Adrenal gland (tissue), 12 donors: Measurements from ENCODE around the gene MIER1. TPM values are rescaled to one million over a fixed set of nuclear protein-coding genes. Genes with fewer than 3 reads are reported as not detected.
A peak's percentile ranks its signal among the peaks of the same experiment; 100 is the strongest.
"Not testable (repeated sequence)": the region's sequence is repeated elsewhere in the genome, so short reads cannot be mapped to it uniquely, and the experiment has no call there.

ENCODE experiments used
- DNase-seq, 7 donors: peaks; one replicate each; pipeline ENCODE4 v3.0.0-alpha.2; 2019 to 2020
- H3K27ac ChIP-seq, 5 donors: fragments of 200-600 bp; sonication (generic) in 4 of 5; 1 replicate in 3 of 5; 2 replicates in 2 of 5; pipeline versions ENCODE4 v1.5.1 to v1.8.0; 2016 to 2020; ENCODE audit warnings: mild to moderate bottlenecking in 1 of 5
- H3K27me3 ChIP-seq: fragments of 200-600 bp; 2 replicates; pipeline ENCODE4 v1.8.0; 2021
- H3K36me3 ChIP-seq, 2 donors: fragments of 200-600 bp; replicated peaks in 1 of 2; 1 replicate in 1 of 2; 2 replicates in 1 of 2; pipeline versions ENCODE4 v1.5.1 to v1.8.0; 2018 to 2022
- H3K4me1 ChIP-seq, 2 donors: fragments of 200-600 bp; replicated peaks in 1 of 2; 1 replicate in 1 of 2; 2 replicates in 1 of 2; pipeline versions ENCODE4 v1.5.1 to v1.8.0; 2018 to 2021
- H3K4me3 ChIP-seq, 4 donors: fragments of 200-600 bp; sonication (generic) in 3 of 4; one replicate each; pipeline ENCODE4 v1.5.1; 2016 to 2018
- H3K9me3 ChIP-seq, 3 donors: fragments of 200-600 bp; sonication (generic) in 1 of 3; replicated peaks in 1 of 3; 1 replicate in 2 of 3; 2 replicates in 1 of 3; pipeline versions ENCODE4 v1.5.1 to v1.8.0; 2016 to 2021
- POLR2A ChIP-seq, 2 donors: fragments of 450-650 bp; IDR thresholded peaks; one replicate each; pipeline ENCODE4 v1.6.1; 2017; ENCODE audit warnings: antibody characterized with exemption in 2 of 2, mild to moderate bottlenecking in 2 of 2, moderate library complexity in 1 of 2
- WGBS, 4 donors: extraction: QIAGEN DNeasy Blood & Tissue Kit in 2 of 4; methylation state at CpG; one replicate each; pipeline versions ENCODE4 v1.1.5 to v1.1.7; 2013 to 2017; 5-methylcytosine and 5-hydroxymethylcytosine counted together
- intact Hi-C, 2 donors: fragments of 100-400 bp; cut with DNase I; formaldehyde crosslinking; loops; one replicate each; pipeline versions ENCODE4 v1.14.1 to v1.15.0; 2022 to 2023
- polyA plus RNA-seq, 3 donors: library from polyadenylated mRNA; stranded (reverse); fragments of 200-250 nt in 2 of 3; fragments of 350-450 nt in 1 of 3; fragmentation: Illumina TruSeq in 1 of 3; extraction: RNeasy Lipid Tissue Mini Kit (QIAGEN cat#74804) in 1 of 3; gene quantifications; one replicate each; pipeline ENCODE4 v1.2.3, GENCODE V29; 2013 to 2014
- total RNA-seq, 9 donors: library from RNA; depleted of rRNA in 4 of 9; stranded (reverse); fragments of >200 nt in 4 of 9; fragments of 120-200 nt in 1 of 9; fragmentation: NEBNext Ultra II Directional in 1 of 9; extraction: Animal tissue kit (Norgen Biotek cat#: 25700) in 1 of 9; gene quantifications; one replicate each; pipeline versions ENCODE4 v1.1.0 to v1.2.4, GENCODE V29; 2013 to 2023
- TF ChIP-seq, protein P1 (sequence below), 6 experiments: fragments of 450-650 bp in 4 of 6; fragments of 200-600 bp in 2 of 6; sonication (generic) in 1 of 6; IDR thresholded peaks; 1 replicate in 5 of 6; 2 replicates in 1 of 6; pipeline versions ENCODE4 v1.5.1 to v1.8.0; 2016 to 2021; ENCODE audit warnings: antibody characterized with exemption in 6 of 6, mild to moderate bottlenecking in 2 of 6, moderate library complexity in 1 of 6
- donor health status: healthy with polysubstance abuse.
- donor health status: Bipolar disorder and iron deficiency.
- donor health status: DM: yes; HTN: yes; CAD: no.
- donor health status: DM: no; HTN: no; CAD: no.
- donor health status: DM: no; HTN: no; CAD: no.
- donor health status: DM: yes; HTN: yes; CAD: no.

MIER1 gene
- total and polyA plus RNA-seq, 12 donors = 13.0 to 62.9 (median 37.3) TPM

DNA sequence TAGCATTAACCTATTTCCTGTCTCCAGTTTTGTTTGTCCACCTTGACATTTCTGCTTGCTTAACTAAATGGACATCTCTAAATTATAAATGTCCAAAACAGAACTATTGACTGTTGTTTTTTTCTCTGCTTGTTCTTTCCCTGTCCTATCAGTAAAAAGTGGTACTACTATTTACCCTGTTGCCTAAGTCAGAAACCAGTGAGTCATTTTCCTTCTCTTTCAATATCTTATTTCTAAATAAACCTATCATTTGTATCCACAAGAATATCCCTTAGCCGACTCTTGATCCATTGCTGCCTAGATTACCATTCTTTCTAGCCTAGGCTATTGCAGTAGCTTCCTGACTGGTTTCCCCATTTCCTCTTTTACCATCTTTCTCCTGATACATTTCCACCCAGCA is 22.5 kb downstream of the MIER1 start:
- peaks cover 16 to 49% of the 10 kb centered on the region in 2 donors for H3K4me1 ChIP-seq
- 36 to 64% (median 47%) methylated on average over 1 of the region's 1 CpG for WGBS, 4 donors
- TF ChIP-seq POLR2A (IDR thresholded peaks at IDR 0.05) = no peak
- TF ChIP-seq, protein P1, sequence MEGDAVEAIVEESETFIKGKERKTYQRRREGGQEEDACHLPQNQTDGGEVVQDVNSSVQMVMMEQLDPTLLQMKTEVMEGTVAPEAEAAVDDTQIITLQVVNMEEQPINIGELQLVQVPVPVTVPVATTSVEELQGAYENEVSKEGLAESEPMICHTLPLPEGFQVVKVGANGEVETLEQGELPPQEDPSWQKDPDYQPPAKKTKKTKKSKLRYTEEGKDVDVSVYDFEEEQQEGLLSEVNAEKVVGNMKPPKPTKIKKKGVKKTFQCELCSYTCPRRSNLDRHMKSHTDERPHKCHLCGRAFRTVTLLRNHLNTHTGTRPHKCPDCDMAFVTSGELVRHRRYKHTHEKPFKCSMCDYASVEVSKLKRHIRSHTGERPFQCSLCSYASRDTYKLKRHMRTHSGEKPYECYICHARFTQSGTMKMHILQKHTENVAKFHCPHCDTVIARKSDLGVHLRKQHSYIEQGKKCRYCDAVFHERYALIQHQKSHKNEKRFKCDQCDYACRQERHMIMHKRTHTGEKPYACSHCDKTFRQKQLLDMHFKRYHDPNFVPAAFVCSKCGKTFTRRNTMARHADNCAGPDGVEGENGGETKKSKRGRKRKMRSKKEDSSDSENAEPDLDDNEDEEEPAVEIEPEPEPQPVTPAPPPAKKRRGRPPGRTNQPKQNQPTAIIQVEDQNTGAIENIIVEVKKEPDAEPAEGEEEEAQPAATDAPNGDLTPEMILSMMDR (IDR thresholded peaks at IDR 0.05) = no peak
- peaks cover 0 to 43% of the 10 kb centered on the region in 2 donors for H3K36me3 ChIP-seq
- intact Hi-C loops = no loop called here
- DNase-seq = no peak
- no peaks in the 10 kb centered on the region for H3K27me3 ChIP-seq
- H3K4me3 ChIP-seq = no peak overlapping the region
- H3K27ac ChIP-seq = peak overlapping the region in 3 of 5 donors; percentile 1 to 42 (median 15)
- no peaks in the 10 kb centered on the region for H3K9me3 ChIP-seq

DNA sequence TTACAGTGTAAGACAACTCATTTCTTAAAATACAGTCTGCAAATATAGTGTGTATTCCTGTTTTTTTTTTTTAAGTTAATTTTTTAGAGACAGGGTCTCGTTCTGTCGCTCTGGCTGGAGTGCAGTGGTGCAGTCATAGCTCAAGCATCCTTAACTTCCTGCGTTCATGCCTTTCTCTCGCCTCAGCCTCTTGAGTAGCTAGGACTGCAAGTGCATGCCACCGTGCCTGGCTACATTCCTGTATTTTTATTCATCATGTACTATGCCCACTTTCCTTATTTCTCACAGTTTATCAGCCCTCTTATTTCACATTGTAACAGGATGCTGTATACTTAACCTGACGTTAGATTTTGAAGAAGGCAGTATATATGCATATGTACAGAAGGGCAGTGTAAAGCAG is 26.7 kb downstream of the MIER1 start:
- no peak for DNase-seq
- intact Hi-C loops = no loop called here
- WGBS, 4 donors = 92 to 100% (median 95%) methylated on average over 6 of the region's 6 CpGs
- H3K27me3 ChIP-seq = no peaks in the 10 kb centered on the region
- no peaks in the 10 kb centered on the region for H3K9me3 ChIP-seq
- no peak overlapping the region for H3K4me3 ChIP-seq
- TF ChIP-seq, protein P1 (IDR thresholded peaks at IDR 0.05) = no peak
- TF ChIP-seq POLR2A (IDR thresholded peaks at IDR 0.05) = no peak
- no peak overlapping the region for H3K27ac ChIP-seq
- peaks cover 0 to 36% of the 10 kb centered on the region in 2 donors for H3K36me3 ChIP-seq
- H3K4me1 ChIP-seq = peaks cover 6 to 15% of the 10 kb centered on the region in 2 donors

DNA sequence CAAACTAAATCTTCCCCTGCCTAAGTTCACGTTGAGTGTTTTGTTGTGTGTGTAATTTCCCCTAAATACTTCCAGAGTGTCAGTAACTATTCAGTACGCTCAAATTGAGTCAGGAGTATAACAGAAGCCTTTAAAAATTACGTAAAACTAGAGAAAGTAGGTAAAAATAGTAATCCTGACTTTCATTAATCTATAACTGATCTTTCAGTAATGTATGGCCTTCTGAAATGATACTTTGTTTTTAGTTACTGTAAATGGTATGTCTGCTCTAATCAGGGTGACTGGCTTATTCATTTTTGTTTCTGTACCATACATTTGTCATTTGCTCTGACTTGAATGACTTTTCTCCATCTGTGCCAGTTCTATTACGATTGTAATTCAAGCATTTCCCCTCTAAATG is 29.4 kb downstream of the MIER1 start:
- peak overlapping the region in 2 of 5 donors; percentile 21 to 42 for H3K27ac ChIP-seq
- no peak for TF ChIP-seq POLR2A (IDR thresholded peaks at IDR 0.05)
- TF ChIP-seq, protein P1 (IDR thresholded peaks at IDR 0.05) = no peak

DNA sequence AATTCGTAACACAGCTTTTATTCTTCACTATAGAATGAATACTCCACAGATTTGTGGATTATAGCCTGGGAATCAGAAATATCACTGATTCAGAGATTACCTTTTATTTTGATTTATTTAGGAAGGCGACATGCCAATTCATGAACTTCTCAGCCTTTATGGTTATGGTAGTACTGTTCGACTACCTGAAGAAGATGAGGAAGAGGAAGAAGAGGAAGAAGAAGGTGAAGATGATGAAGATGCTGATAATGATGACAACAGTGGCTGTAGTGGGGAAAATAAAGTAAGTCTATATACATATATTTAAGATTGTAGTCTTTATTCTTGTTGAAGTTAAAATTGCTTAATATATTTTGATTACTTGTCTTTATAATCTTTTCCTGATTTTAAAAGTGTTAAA is 33.1 kb downstream of the MIER1 start:
- intact Hi-C loops = no loop called here
- Histone ChIP-seq H3K27me3 (no peaks in the 10 kb centered on the region), H3K36me3 (peaks cover 0 to 40% of the 10 kb centered on the region in 2 donors), H3K9me3 (no peaks in the 10 kb centered on the region), H3K4me1 (no peaks in the 10 kb centered on the region), H3K4me3 (no peak overlapping the region), H3K27ac (no peak overlapping the region)
- no peak for TF ChIP-seq POLR2A (IDR thresholded peaks at IDR 0.05)
- TF ChIP-seq, protein P1 (IDR thresholded peaks at IDR 0.05) = no peak
- WGBS, 4 donors = 94 to 97% (median 95%) methylated on average over 3 of the region's 3 CpGs
- DNase-seq = no peak

More for the DNA sequence above, 29.4 kb downstream of the MIER1 start:
- H3K4me1 ChIP-seq = no peaks in the 10 kb centered on the region
- intact Hi-C loops = no loop called here
- 80 to 91% (median 89%) methylated on average over 4 of the region's 4 CpGs for WGBS, 4 donors
- peaks cover 0 to 27% of the 10 kb centered on the region in 2 donors for H3K36me3 ChIP-seq
- H3K4me3 ChIP-seq = no peak overlapping the region
- H3K9me3 ChIP-seq = no peaks in the 10 kb centered on the region
- DNase-seq = no peak
- no peaks in the 10 kb centered on the region for H3K27me3 ChIP-seq

DNA sequence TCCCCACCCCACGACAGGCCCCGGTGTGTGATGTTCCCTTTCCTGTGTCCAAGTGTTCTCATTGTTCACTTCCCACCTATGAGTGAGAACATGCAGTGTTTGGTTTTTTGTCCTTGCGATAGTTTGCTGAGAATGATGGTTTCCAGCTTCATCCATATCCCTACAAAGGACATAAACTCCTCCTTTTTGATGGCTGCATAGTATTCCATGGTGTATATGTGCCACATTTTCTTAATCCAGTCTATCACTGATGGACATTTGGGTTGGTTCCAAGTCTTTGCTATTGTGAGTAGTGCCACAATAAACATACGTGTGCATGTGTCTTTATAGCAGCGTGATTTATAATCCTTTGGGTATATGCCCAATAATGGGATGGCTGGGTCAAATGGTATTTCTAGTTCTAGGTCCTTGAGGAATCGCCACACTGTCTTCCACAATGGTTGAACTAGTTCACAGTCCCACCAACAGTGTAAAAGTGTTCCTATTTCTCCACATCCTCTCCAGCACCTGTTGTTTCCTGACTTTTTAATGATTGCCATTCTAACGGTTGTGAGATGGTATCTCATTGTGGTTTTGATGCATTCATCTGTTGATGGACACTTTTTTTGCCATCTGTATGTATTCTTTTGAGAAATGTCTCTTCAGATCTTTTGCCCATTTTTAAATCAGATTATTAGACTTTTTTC is 41.5 kb downstream of the MIER1 start:
- DNase-seq, H3K9me3 ChIP-seq, H3K27me3 ChIP-seq, H3K4me3 ChIP-seq, intact Hi-C loops, H3K4me1 ChIP-seq, H3K27ac ChIP-seq: not testable (repeated sequence)
- peaks cover 0 to 59% of the 10 kb centered on the region in 2 donors for H3K36me3 ChIP-seq
- WGBS, 4 donors = 93 to 95% (median 94%) methylated on average over 5 to 7 of the region's 7 CpGs
